Endothelial cell of umbilical vein (primary cell): ENCODE measurements around the gene AUTS2. TPM values are rescaled to one million over a fixed set of nuclear protein-coding genes. Genes with fewer than 3 reads are reported as not detected.

Experiments used
- BruUV-seq: library from RNA; stranded (reverse); fragments of 400-500 nt; replicated peaks from 2 replicates; lab custom pipeline; 2021; lab: Mats Ljungman, UMichigan
- CTCF ChIA-PET: fragments of 300-600, 350-600 bp; sonication (Branson Sonifier 250); formaldehyde crosslinking; loops from one replicate; lab custom pipeline; 2021; ENCODE audit warnings: antibody characterized with exemption, inconsistent platforms; lab: Charles Lee
- POLR2A ChIA-PET: fragments of 300-600, 350-600 bp; sonication (Branson Sonifier 250); formaldehyde crosslinking; loops from one replicate; lab custom pipeline; 2021; ENCODE audit warnings: antibody characterized with exemption, inconsistent platforms; lab: Charles Lee
- DNase-seq: peaks from one replicate; pipeline ENCODE4 v3.0.0-alpha.2; 2011; ENCODE audit warnings: low read depth, low spot score
- FAIRE-seq: peaks from 2 replicates; lab custom pipeline; 2011; peaks lifted over from hg19 to GRCh38; lab: Jason Lieb, UNC
- H2AFZ ChIP-seq: 2 replicates; pipeline ENCODE4 v1.6.0; 2012; ENCODE audit warnings: low read depth, low read length, control low read depth, inconsistent platforms
- H3K27ac ChIP-seq: 2 replicates; pipeline ENCODE4 v1.5.1; 2011; ENCODE audit warnings: low read depth, mild to moderate bottlenecking, control low read depth, low read length, moderate library complexity; ENCODE audit not compliant: insufficient read depth
- H3K27me3 ChIP-seq, 2 experiments: 2 replicates each; pipeline versions ENCODE4 v1.6.0 to v1.6.1; 2011; ENCODE audit warnings: low read length in 2 of 2, mixed read lengths in 1 of 2; ENCODE audit not compliant: control insufficient read depth in 2 of 2, insufficient read depth in 2 of 2
- H3K36me3 ChIP-seq, 2 experiments: 2 replicates in 1 of 2; 3 replicates in 1 of 2; pipeline ENCODE4 v1.5.1; 2011; ENCODE audit warnings: low read length in 2 of 2, mild to moderate bottlenecking in 1 of 2, moderate library complexity in 1 of 2; ENCODE audit not compliant: control insufficient read depth in 2 of 2, insufficient read depth in 2 of 2; ENCODE audit errors: extremely low read depth in 1 of 2
- H3K4me1 ChIP-seq: 3 replicates; pipeline ENCODE4 v1.5.1; 2011; ENCODE audit warnings: mild to moderate bottlenecking, low read length; ENCODE audit not compliant: control insufficient read depth, insufficient read depth; ENCODE audit errors: extremely low read depth
- H3K4me2 ChIP-seq: 2 replicates; pipeline ENCODE4 v1.6.1; 2011; ENCODE audit warnings: low read length, control low read depth, mixed read lengths; ENCODE audit not compliant: insufficient read depth
- H3K4me3 ChIP-seq, 3 experiments: fragments of 200-600 bp in 1 of 3; sonication (generic), shearing (Covaris generic) in 1 of 3; replicated peaks in 1 of 3; 2 replicates each; pipeline ENCODE4 v1.5.1; 2011 to 2016; ENCODE audit warnings: control low read depth in 3 of 3, low read length in 3 of 3, mild to moderate bottlenecking in 2 of 3, inconsistent platforms in 1 of 3, low read depth in 1 of 3, moderate library complexity in 1 of 3; ENCODE audit not compliant: insufficient read depth in 1 of 3
- H3K79me2 ChIP-seq: 2 replicates; pipeline ENCODE4 v1.6.0; 2012; ENCODE audit warnings: low read length, inconsistent platforms; ENCODE audit not compliant: control insufficient read depth, insufficient read depth
- H3K9ac ChIP-seq: replicated peaks from 2 replicates; pipeline ENCODE3; 2011; ENCODE audit warnings: low read length, control low read depth; ENCODE audit not compliant: insufficient read depth; ENCODE audit errors: extremely low read depth
- H3K9me1 ChIP-seq: replicated peaks from 3 replicates; pipeline ENCODE4 v1.6.0; 2011; ENCODE audit warnings: mild to moderate bottlenecking, low read length; ENCODE audit not compliant: control insufficient read depth, insufficient read depth; ENCODE audit errors: extremely low read depth
- H3K9me3 ChIP-seq: replicated peaks from 2 replicates; pipeline ENCODE4 v1.5.1; 2012; ENCODE audit warnings: low read length, inconsistent platforms; ENCODE audit not compliant: control insufficient read depth, insufficient read depth
- H4K20me1 ChIP-seq: replicated peaks from 2 replicates; pipeline ENCODE3; 2011; ENCODE audit warnings: mild to moderate bottlenecking, low read length; ENCODE audit not compliant: control insufficient read depth, insufficient read depth; ENCODE audit errors: extremely low read depth
- CTCF ChIP-seq, 2 donors: IDR thresholded peaks; 1 replicate in 1 of 2; 2 replicates in 1 of 2; pipeline ENCODE4 v1.5.1; 2011; ENCODE audit warnings: low read length in 2 of 2, mild to moderate bottlenecking in 2 of 2, moderate library complexity in 2 of 2, control low read depth in 1 of 2, inconsistent platforms in 1 of 2, low read depth in 1 of 2; ENCODE audit not compliant: insufficient read depth in 1 of 2; ENCODE audit errors: extremely low read depth in 1 of 2
- EZH2 ChIP-seq: IDR thresholded peaks from 2 replicates; pipeline ENCODE4 v1.6.1; 2012; ENCODE audit warnings: borderline replicate concordance, low read depth, mild to moderate bottlenecking, moderate library complexity, low read length, inconsistent platforms; ENCODE audit not compliant: severe bottlenecking
- FOS ChIP-seq: IDR thresholded peaks from 2 replicates; pipeline ENCODE4 v1.6.1; 2011; ENCODE audit warnings: mild to moderate bottlenecking, low read length, moderate library complexity, borderline replicate concordance; ENCODE audit not compliant: insufficient read depth
- GATA2 ChIP-seq: IDR thresholded peaks from 2 replicates; pipeline ENCODE4 v1.7.0; 2011; ENCODE audit warnings: low read depth, mild to moderate bottlenecking, moderate library complexity, mixed read lengths, low read length; ENCODE audit not compliant: insufficient read length, insufficient read depth
- JUN ChIP-seq: IDR thresholded peaks from 2 replicates; pipeline ENCODE4 v1.6.1; 2011; ENCODE audit warnings: borderline replicate concordance, low read depth; ENCODE audit not compliant: insufficient read length, insufficient read depth
- MAX ChIP-seq: IDR thresholded peaks from 2 replicates; pipeline ENCODE4 v1.6.1; 2011; ENCODE audit not compliant: insufficient read depth, insufficient read length
- MYC ChIP-seq: IDR thresholded peaks from one replicate; pipeline ENCODE4 v1.6.1; 2011; ENCODE audit warnings: mild to moderate bottlenecking, low read depth, low read length
- POLR2A ChIP-seq: IDR thresholded peaks from 2 replicates; pipeline ENCODE4 v1.6.1; 2012; ENCODE audit warnings: low read depth, mild to moderate bottlenecking, control low read depth, low read length
- POLR2AphosphoS5 ChIP-seq: IDR thresholded peaks from 2 replicates; pipeline ENCODE4 v1.6.1; 2012; ENCODE audit warnings: low read depth, mild to moderate bottlenecking, control low read depth, low read length, moderate library complexity; ENCODE audit not compliant: insufficient read depth
- dilution Hi-C: fragments of 300-500 bp; cut with MboI; formaldehyde crosslinking; loops from one replicate; pipeline ENCODE4 v1.15.0; 2019; ENCODE audit warnings: low sequenced_read_pairs; ENCODE audit not compliant: extremely low pct_ligation_motif_present
- intact Hi-C: fragments of 100-400 bp; cut with micrococcal nuclease; formaldehyde crosslinking; loops from one replicate; pipeline ENCODE4 v1.10.0; 2022
- polyA plus RNA-seq, 4 experiments: library from polyadenylated mRNA; depleted of rRNA in 3 of 4; stranded (reverse) in 3 of 4; unstranded in 1 of 4; fragments of >200 nt; gene quantifications; 2 replicates each; pipeline versions ENCODE4 v1.2.1 to v1.2.3, GENCODE V29; 2011 to 2012; ENCODE audit warnings: missing spikeins in 1 of 4
- total RNA-seq: library from RNA; stranded (reverse); gene quantifications from 2 replicates; pipeline ENCODE4 v1.2.3, GENCODE V29; 2021

The AUTS2 gene
- total and polyA plus RNA-seq, 2 donors (not counting 3 experiments of a cell fraction or from before 2014, with no cell fraction given) = 0.59 to 8.0 TPM

- Histone ChIP-seq H3K79me2 (no peaks in the 10 kb centered on the region), H2AFZ (no peak overlapping the region), H3K27ac (no peak overlapping the region), H3K9ac (no peak overlapping the region), H4K20me1 (no peaks in the 10 kb centered on the region), H3K9me3 (no peaks in the 10 kb centered on the region), H3K4me3 (no peak overlapping the region), H3K4me1 (no peaks in the 10 kb centered on the region), H3K9me1 (no peaks in the 10 kb centered on the region), H3K27me3 (no peaks in the 10 kb centered on the region), H3K36me3 (no peaks in the 10 kb centered on the region), H3K4me2 (no peak overlapping the region)
- ChIA-PET POLR2A (no interaction called here), CTCF (no interaction called here)
- intact Hi-C loops (no loop called here), dilution Hi-C loops (no loop called here)
- TF ChIP-seq GATA2 (no peak), POLR2A (no peak), JUN (no peak), EZH2 (no peak), MYC (no peak), CTCF (IDR thresholded peaks at IDR 0.05; ENCODE audit: extremely low read depth in 1 of 2, insufficient read depth in 1 of 2, low read depth in 1 of 2, low read length in 2 of 2) (no peak), FOS (no peak), MAX (no peak), POLR2AphosphoS5 (no peak)
- no peak for DNase-seq
- BruUV-seq = TSS peak; percentile 11
- FAIRE-seq = no peak
Observed at GRCh38 chr7:70790215-70791073, 1192.2 kb downstream of the AUTS2 start.
